Body of pancreas (tissue), 4 donors: ENCODE results near the gene CALML3.

Source experiments
- CTCF ChIP-seq, 7 experiments: fragments of 450-650 bp in 4 of 7; fragments of 200-600 bp in 3 of 7; sonication (generic) in 3 of 7; IDR thresholded peaks; one replicate each; pipeline ENCODE4 v1.5.1; 2016 to 2019; ENCODE audit warnings: antibody characterized with exemption in 7 of 7
- POLR2A ChIP-seq, 3 donors: fragments of 450-650 bp; IDR thresholded peaks; one replicate each; pipeline ENCODE4 v1.6.1; 2016; ENCODE audit warnings: antibody characterized with exemption in 3 of 3, mild to moderate bottlenecking in 2 of 3

GRCh38 chr10:5529702-5530411 is 5.1 kb downstream of the CALML3 start:
- no peak for TF ChIP-seq CTCF (IDR thresholded peaks at IDR 0.05)
- no peak for TF ChIP-seq POLR2A (IDR thresholded peaks at IDR 0.05)
